ENCODE results near the gene GPR171.

GPR171 gene

GRCh38 chr3:151216641-151217607, 13.9 kb upstream of the GPR171 start:
- in situ Hi-C loops (cut with MboI; ENCODE audit: low sequenced_read_pairs), result no loop called here

- in situ Hi-C loops (cut with MboI; ENCODE audit: low sequenced_read_pairs), result no loop called here
Measured at GRCh38 chr3:151214459-151214858, 11.4 kb upstream of the GPR171 start.

GRCh38 chr3:151213881-151214280, 10.9 kb upstream of the GPR171 start:
- in situ Hi-C loops (cut with MboI; ENCODE audit: low sequenced_read_pairs), result no loop called here

- in situ Hi-C loops (cut with MboI; ENCODE audit: low sequenced_read_pairs), result no loop called here
Measured at GRCh38 chr3:151213151-151213550, 10.1 kb upstream of the GPR171 start.

GRCh38 chr3:151210676-151211381, 7.8 kb upstream of the GPR171 start:
- in situ Hi-C loops (cut with MboI; ENCODE audit: low sequenced_read_pairs), result no loop called here

GRCh38 chr3:151209654-151210053, 6.6 kb upstream of the GPR171 start:
- in situ Hi-C loops (cut with MboI; ENCODE audit: low sequenced_read_pairs), result no loop called here

GRCh38 chr3:151206201-151206600, 3.2 kb upstream of the GPR171 start:
- in situ Hi-C loops (cut with MboI; ENCODE audit: low sequenced_read_pairs), result no loop called here

GRCh38 chr3:151205482-151205881, 2.5 kb upstream of the GPR171 start:
- in situ Hi-C loops (cut with MboI; ENCODE audit: low sequenced_read_pairs), result no loop called here

- in situ Hi-C loops (cut with MboI; ENCODE audit: low sequenced_read_pairs), result no loop called here
Measured at GRCh38 chr3:151204530-151205402, 1.8 kb upstream of the GPR171 start.

GRCh38 chr3:151201051-151201730, 1.8 kb downstream of the GPR171 start:
- in situ Hi-C loops (cut with MboI; ENCODE audit: low sequenced_read_pairs), result no loop called here

GRCh38 chr3:151200586-151200985, 2.4 kb downstream of the GPR171 start:
- in situ Hi-C loops (cut with MboI; ENCODE audit: low sequenced_read_pairs), result no loop called here

- in situ Hi-C loops (cut with MboI; ENCODE audit: low sequenced_read_pairs), result no loop called here
Measured at GRCh38 chr3:151199554-151200438, 3.2 kb downstream of the GPR171 start.

GRCh38 chr3:151198849-151199248, 4.2 kb downstream of the GPR171 start:
- in situ Hi-C loops (cut with MboI; ENCODE audit: low sequenced_read_pairs), result no loop called here

- in situ Hi-C loops (cut with MboI; ENCODE audit: low sequenced_read_pairs), result no loop called here
Measured at GRCh38 chr3:151197981-151198767, 4.8 kb downstream of the GPR171 start.

GRCh38 chr3:151197228-151197627, 5.8 kb downstream of the GPR171 start:
- in situ Hi-C loops (cut with MboI; ENCODE audit: low sequenced_read_pairs), result no loop called here

GRCh38 chr3:151196434-151196833, 6.6 kb downstream of the GPR171 start:
- in situ Hi-C loops (cut with MboI; ENCODE audit: low sequenced_read_pairs), result no loop called here

GRCh38 chr3:151195826-151196225, 7.2 kb downstream of the GPR171 start:
- in situ Hi-C loops (cut with MboI; ENCODE audit: low sequenced_read_pairs), result no loop called here

GRCh38 chr3:151192545-151192944, 10.5 kb downstream of the GPR171 start:
- in situ Hi-C loops (cut with MboI; ENCODE audit: low sequenced_read_pairs), result no loop called here

- in situ Hi-C loops (cut with MboI; ENCODE audit: low sequenced_read_pairs), result no loop called here
Measured at GRCh38 chr3:151191095-151191494, 11.9 kb downstream of the GPR171 start.

All from HL-60/S4 treated with retinoic acid at 250 ng/mL for 4 days and 3 days (cell line).